Measurements from ENCODE around the gene NUAK1.
"Not testable (repeated sequence)": the region's sequence is repeated elsewhere in the genome, so short reads cannot be mapped to it uniquely, and the experiment has no call there.

Gene NUAK1

DNA sequence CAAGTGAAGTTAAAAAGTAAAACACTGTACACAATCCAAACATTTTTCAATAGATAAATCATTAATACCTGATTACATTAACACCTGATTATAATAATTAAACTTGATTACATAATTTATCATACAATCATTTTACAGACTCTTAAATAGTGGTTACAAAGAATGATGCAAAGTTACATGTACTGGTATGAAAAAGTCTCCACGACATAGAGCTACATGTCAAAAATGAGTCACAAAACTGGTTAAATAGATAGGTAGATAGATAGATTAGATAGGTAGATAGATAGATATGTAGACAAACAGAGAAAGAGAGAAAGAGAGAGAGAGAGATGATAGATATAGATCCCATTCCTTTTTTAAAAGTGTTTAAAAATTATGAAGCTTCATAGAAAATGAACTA lies 109.2 kb downstream of the NUAK1 start:
- Histone ChIP-seq H3K4me1 (ENCODE audit: control insufficient read depth, insufficient read depth, low read length) (peaks cover 7% of the 10 kb centered on the region), H3K27me3 (ENCODE audit: control insufficient read depth, insufficient read depth, low read length) (no peaks in the 10 kb centered on the region), H3K36me3 (ENCODE audit: control insufficient read depth, insufficient read depth, low read length) (no peaks in the 10 kb centered on the region), H3K9ac (ENCODE audit: low read depth, low read length) (no peak overlapping the region), H3K4me3 (ENCODE audit: low read depth, low read length) (no peak overlapping the region), H3K9me3 (ENCODE audit: control insufficient read depth, insufficient read depth, low read length) (no peaks in the 10 kb centered on the region)

DNA sequence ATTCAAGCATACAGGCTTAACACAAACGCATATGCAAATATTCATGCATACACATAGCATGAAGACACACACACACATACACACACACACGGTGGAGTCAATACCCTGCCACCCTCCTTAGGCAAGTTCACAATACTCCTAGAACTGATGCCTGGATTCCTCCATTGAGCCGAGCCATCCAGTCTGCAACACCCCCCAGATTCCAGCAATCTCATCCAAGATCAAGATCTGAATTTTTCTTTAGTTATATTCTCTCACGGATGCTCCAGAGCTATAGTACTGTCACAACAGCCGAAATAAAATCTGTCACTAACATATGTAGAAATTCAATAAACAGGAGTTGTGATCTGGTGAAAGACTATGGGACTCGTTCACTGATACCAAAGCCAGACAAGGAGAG lies 110.8 kb downstream of the NUAK1 start:
- no peaks in the 10 kb centered on the region for H3K27me3 ChIP-seq (ENCODE audit: control insufficient read depth, insufficient read depth, low read length)
- H3K4me1 ChIP-seq (ENCODE audit: control insufficient read depth, insufficient read depth, low read length), result peaks cover 7% of the 10 kb centered on the region
- no peak overlapping the region for H3K4me3 ChIP-seq (ENCODE audit: low read depth, low read length)
- no peaks in the 10 kb centered on the region for H3K9me3 ChIP-seq (ENCODE audit: control insufficient read depth, insufficient read depth, low read length)
- H3K9ac ChIP-seq (ENCODE audit: low read depth, low read length), result no peak overlapping the region
- H3K36me3 ChIP-seq (ENCODE audit: control insufficient read depth, insufficient read depth, low read length), result no peaks in the 10 kb centered on the region

DNA sequence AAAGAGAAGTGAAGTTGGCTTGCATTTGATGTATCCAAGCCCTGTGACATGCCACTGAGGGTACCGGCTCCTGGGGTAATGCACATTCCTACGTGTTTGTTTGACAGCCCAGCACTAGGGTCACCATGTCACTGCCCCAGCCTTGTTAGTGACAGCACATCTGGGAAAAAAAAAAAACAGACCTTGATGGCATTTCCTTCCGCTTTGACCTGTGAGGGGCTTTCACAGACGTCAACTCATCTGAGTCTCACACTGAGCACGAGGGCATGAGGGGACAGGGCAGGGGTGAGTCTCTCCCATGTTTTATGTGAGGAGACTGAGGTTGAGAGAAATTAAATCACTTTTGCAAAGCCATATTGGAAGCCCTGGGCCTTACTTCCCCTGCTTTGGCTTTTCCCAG lies 111.5 kb downstream of the NUAK1 start:
- no peak overlapping the region for H3K9ac ChIP-seq (ENCODE audit: low read depth, low read length)
- no peaks in the 10 kb centered on the region for H3K27me3 ChIP-seq (ENCODE audit: control insufficient read depth, insufficient read depth, low read length)
- no peaks in the 10 kb centered on the region for H3K36me3 ChIP-seq (ENCODE audit: control insufficient read depth, insufficient read depth, low read length)
- no peak overlapping the region for H3K4me3 ChIP-seq (ENCODE audit: low read depth, low read length)
- no peaks in the 10 kb centered on the region for H3K9me3 ChIP-seq (ENCODE audit: control insufficient read depth, insufficient read depth, low read length)
- H3K4me1 ChIP-seq (ENCODE audit: control insufficient read depth, insufficient read depth, low read length), result peaks cover 7% of the 10 kb centered on the region

DNA sequence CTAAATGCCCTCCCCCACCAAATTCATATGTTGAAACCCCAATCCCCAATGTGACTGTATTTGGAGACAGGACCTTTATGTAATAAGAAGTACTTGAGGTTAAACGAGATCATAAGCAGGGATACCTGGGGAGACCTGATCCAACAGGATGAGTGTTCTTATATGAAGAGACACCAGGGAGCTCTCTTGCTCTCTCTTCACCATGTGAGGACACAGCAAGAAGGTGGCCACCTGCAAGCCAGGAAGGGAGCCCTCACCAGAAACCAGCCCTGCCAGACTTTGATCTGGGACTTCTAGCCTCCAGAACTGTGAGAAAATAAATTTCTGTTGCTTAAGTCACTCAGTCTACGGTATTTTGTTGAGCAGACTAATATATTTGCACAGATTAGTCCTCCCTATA lies 113.6 kb downstream of the NUAK1 start:
- H3K9ac ChIP-seq (ENCODE audit: low read depth, low read length), result no peak overlapping the region
- no peak overlapping the region for H3K4me3 ChIP-seq (ENCODE audit: low read depth, low read length)
- no peaks in the 10 kb centered on the region for H3K9me3 ChIP-seq (ENCODE audit: control insufficient read depth, insufficient read depth, low read length)
- H3K4me1 ChIP-seq (ENCODE audit: control insufficient read depth, insufficient read depth, low read length), result no peaks in the 10 kb centered on the region
- no peaks in the 10 kb centered on the region for H3K27me3 ChIP-seq (ENCODE audit: control insufficient read depth, insufficient read depth, low read length)
- no peaks in the 10 kb centered on the region for H3K36me3 ChIP-seq (ENCODE audit: control insufficient read depth, insufficient read depth, low read length)

DNA sequence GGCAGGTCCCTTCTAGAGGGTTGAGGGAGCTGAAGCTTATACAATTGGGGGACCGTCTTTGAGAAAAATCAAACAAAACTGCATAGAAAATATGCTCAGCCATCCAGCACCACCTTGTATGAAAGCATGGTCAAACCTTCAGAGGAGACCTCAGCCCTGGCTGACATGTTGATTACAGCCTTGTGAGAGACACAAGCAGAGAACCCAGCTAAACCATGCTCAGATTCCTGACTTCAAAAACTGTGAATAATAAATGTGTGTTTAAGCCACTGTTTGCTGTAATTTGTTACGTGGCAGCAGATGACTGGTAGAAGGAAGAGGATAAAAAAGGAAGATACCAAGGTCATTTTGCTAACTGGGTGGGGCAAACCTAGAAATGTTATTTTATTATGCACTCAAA lies 115.7 kb downstream of the NUAK1 start:
- Histone ChIP-seq H3K4me3 (ENCODE audit: low read depth, low read length) (no peak overlapping the region), H3K36me3 (ENCODE audit: control insufficient read depth, insufficient read depth, low read length) (no peaks in the 10 kb centered on the region), H3K9me3 (ENCODE audit: control insufficient read depth, insufficient read depth, low read length) (peaks cover 12% of the 10 kb centered on the region), H3K4me1 (ENCODE audit: control insufficient read depth, insufficient read depth, low read length) (no peaks in the 10 kb centered on the region), H3K27me3 (ENCODE audit: control insufficient read depth, insufficient read depth, low read length) (no peaks in the 10 kb centered on the region), H3K9ac (ENCODE audit: low read depth, low read length) (no peak overlapping the region)

DNA sequence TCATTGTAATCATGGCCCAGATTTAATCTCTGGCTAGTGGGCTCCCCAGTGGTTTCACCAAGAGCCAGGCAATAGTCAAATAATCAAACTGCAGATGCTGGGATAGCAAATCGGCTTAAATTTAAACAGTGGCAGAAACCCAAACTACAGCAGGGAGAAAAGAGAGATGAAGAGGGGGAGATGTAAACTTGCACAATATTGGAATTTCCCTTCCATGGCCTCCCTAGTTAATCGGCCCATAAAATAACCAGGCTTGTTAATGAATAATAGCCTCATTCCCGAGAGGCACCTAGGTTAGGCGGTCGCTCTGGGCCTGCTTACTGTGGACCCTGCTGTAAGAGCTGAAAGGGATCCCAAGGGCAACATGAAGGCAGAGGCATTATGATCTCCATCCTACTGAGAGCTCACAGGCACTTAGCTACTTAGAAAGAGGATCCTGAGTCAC lies 116.2 kb downstream of the NUAK1 start:
- Histone ChIP-seq H3K9me3 (ENCODE audit: control insufficient read depth, insufficient read depth, low read length) (peaks cover 12% of the 10 kb centered on the region), H3K36me3 (ENCODE audit: control insufficient read depth, insufficient read depth, low read length) (no peaks in the 10 kb centered on the region), H3K4me1 (ENCODE audit: control insufficient read depth, insufficient read depth, low read length) (no peaks in the 10 kb centered on the region), H3K9ac (ENCODE audit: low read depth, low read length) (no peak overlapping the region), H3K4me3 (ENCODE audit: low read depth, low read length) (no peak overlapping the region), H3K27me3 (ENCODE audit: control insufficient read depth, insufficient read depth, low read length) (no peaks in the 10 kb centered on the region)

DNA sequence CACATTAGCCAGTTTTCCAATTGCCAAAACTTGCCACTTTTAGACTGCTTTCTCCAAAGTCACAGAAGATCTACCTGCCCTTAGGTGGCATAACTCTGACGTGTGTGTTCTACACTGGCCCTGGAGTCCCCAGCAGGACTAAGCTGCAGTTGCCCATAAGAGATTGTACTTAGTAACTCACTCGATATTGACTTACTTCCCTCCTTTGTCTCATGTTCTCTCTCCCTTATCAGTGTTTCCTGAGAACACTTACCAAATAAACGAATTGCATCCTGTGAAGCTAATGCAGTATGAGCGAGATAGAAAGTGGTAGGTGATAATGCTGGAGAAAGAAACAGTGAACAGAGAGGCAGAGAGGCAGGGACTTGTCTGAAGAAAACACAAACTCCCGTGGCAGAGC lies 117.2 kb downstream of the NUAK1 start:
- Histone ChIP-seq H3K4me1 (ENCODE audit: control insufficient read depth, insufficient read depth, low read length) (no peaks in the 10 kb centered on the region), H3K36me3 (ENCODE audit: control insufficient read depth, insufficient read depth, low read length) (no peaks in the 10 kb centered on the region), H3K9ac (ENCODE audit: low read depth, low read length) (no peak overlapping the region), H3K4me3 (ENCODE audit: low read depth, low read length) (no peak overlapping the region), H3K9me3 (ENCODE audit: control insufficient read depth, insufficient read depth, low read length) (peaks cover 12% of the 10 kb centered on the region), H3K27me3 (ENCODE audit: control insufficient read depth, insufficient read depth, low read length) (no peaks in the 10 kb centered on the region)

DNA sequence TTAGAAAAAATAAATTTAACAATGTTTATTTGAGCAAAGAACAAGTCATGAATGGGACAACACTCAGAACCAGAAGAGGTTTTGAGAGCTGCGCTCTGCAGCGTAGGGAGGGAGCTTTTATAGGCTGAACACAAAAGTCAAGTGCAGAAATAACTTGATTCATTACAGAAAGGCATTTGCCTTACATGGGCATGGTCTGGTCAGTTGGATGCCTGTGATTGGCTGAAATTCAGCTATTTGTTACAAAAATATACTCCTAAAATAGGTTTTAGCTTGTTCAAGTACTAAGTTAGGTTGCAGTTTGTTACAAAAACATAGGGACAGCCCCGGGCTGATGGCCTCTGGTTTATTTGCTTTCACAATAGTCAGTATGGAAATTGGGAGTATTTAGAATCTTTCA lies 118.0 kb downstream of the NUAK1 start:
- Histone ChIP-seq H3K4me3 (ENCODE audit: low read depth, low read length) (no peak overlapping the region), H3K27me3 (ENCODE audit: control insufficient read depth, insufficient read depth, low read length) (no peaks in the 10 kb centered on the region), H3K4me1 (ENCODE audit: control insufficient read depth, insufficient read depth, low read length) (no peaks in the 10 kb centered on the region), H3K36me3 (ENCODE audit: control insufficient read depth, insufficient read depth, low read length) (no peaks in the 10 kb centered on the region), H3K9me3 (ENCODE audit: control insufficient read depth, insufficient read depth, low read length) (peaks cover 12% of the 10 kb centered on the region), H3K9ac (ENCODE audit: low read depth, low read length) (no peak overlapping the region)

DNA sequence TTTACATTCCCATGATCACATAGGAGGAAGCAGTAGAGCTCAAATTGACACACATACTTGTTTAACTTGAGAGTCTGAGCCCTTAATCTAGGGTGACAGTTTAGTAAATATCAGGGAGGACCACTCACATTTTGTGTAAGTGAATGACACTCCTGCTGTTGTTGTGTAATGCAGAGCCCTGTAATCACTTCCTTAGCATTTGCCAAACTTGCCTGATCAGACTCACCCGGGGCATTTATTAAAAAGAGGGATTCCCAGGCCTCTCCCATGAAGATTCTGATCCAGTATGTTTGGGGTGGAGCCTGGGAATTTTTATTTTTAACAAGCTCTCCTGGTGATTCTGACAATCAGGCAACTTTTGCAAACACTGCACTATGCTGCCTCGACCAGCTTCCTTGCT lies 119.6 kb downstream of the NUAK1 start:
- Histone ChIP-seq H3K27me3 (ENCODE audit: control insufficient read depth, insufficient read depth, low read length) (no peaks in the 10 kb centered on the region), H3K9me3 (ENCODE audit: control insufficient read depth, insufficient read depth, low read length) (peaks cover 12% of the 10 kb centered on the region), H3K4me3 (ENCODE audit: low read depth, low read length) (no peak overlapping the region), H3K4me1 (ENCODE audit: control insufficient read depth, insufficient read depth, low read length) (no peaks in the 10 kb centered on the region), H3K9ac (ENCODE audit: low read depth, low read length) (no peak overlapping the region), H3K36me3 (ENCODE audit: control insufficient read depth, insufficient read depth, low read length) (no peaks in the 10 kb centered on the region)

DNA sequence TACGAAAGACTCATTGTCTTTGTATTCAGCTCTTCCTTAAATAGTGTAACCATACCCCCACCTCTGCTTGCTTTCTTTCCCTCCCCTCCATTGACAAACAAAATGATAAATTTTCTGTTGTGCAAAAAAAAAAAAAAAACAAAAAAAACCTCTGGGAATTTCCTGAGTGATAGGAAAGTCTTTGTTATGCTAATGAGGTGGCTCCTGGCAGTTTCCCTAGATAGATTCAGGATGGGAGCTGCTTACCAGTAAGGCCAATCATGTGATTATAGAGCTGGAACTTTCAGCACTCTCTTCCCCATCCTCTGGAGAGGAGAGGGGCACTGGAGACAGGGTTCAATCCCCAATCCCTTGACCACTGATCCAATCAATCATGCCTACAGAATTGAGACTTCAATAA lies 120.5 kb downstream of the NUAK1 start:
- Histone ChIP-seq H3K9ac (ENCODE audit: low read depth, low read length) (no peak overlapping the region), H3K4me1 (ENCODE audit: control insufficient read depth, insufficient read depth, low read length) (no peaks in the 10 kb centered on the region), H3K9me3 (ENCODE audit: control insufficient read depth, insufficient read depth, low read length) (peaks cover 12% of the 10 kb centered on the region), H3K4me3 (ENCODE audit: low read depth, low read length) (no peak overlapping the region), H3K36me3 (ENCODE audit: control insufficient read depth, insufficient read depth, low read length) (no peaks in the 10 kb centered on the region), H3K27me3 (ENCODE audit: control insufficient read depth, insufficient read depth, low read length) (no peaks in the 10 kb centered on the region)

DNA sequence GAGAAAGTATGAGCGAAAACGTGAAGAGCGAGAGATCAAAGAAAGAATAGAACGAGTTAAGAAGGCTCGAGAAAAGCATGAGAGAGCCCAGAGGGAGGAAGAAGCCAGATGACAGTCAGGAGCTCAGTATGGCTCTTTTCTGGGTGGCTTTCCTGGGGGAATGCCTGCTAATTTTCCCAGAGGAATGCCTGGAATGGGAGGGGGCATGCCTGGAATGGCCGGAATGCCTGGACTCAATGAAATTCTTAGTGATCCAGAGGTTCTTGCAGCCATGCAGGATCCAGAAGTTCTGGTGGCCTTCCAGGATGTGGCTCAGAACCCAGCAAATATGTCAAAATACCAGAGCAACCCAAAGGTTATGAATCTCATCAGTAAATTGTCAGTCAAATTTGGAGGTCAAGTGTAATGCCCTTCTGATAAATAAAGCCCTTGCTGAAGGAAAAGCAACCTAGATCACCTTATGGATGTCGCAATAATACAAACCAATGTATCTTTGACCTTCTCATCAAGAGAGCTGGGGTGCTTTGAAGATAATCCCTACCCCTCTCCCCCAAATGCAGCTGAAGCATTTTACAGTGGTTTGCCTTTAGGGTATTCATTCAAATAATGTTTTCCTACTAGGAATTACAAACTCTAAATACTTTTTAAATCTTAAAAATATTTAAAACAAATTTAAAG lies 122.0 kb downstream of the NUAK1 start:
- H3K4me1 ChIP-seq (ENCODE audit: control insufficient read depth, insufficient read depth, low read length), result not testable (repeated sequence)

DNA sequence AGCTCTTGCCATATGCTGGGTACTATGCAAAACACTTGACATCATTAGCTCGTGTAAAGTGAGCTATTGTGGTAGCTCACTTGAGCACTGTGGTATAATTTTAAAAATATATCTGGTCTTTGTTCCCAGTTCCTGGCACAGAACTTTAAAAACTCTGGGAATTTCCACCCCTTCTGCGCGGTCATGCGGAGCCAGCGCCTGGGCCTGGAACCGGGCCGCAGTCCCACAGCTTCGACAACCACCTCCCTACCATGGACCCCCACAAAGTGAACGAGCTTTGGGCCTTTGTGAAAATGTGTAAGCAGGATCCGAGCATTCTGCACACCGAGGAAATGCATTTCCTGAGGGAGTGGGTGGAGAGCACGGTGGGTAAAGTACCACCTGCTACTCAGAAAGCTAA lies 123.1 kb downstream of the NUAK1 start:
- peaks cover 12% of the 10 kb centered on the region for H3K9me3 ChIP-seq (ENCODE audit: control insufficient read depth, insufficient read depth, low read length)
- H3K4me1 ChIP-seq (ENCODE audit: control insufficient read depth, insufficient read depth, low read length), result no peaks in the 10 kb centered on the region
- H3K4me3 ChIP-seq (ENCODE audit: low read depth, low read length), result no peak overlapping the region
- H3K27me3 ChIP-seq (ENCODE audit: control insufficient read depth, insufficient read depth, low read length), result no peaks in the 10 kb centered on the region
- H3K9ac ChIP-seq (ENCODE audit: low read depth, low read length), result no peak overlapping the region
- H3K36me3 ChIP-seq (ENCODE audit: control insufficient read depth, insufficient read depth, low read length), result no peaks in the 10 kb centered on the region

More for the DNA sequence above, 122.0 kb downstream of the NUAK1 start:
- H3K27me3 ChIP-seq (ENCODE audit: control insufficient read depth, insufficient read depth, low read length); H3K4me3 ChIP-seq (ENCODE audit: low read depth, low read length); H3K9ac ChIP-seq (ENCODE audit: low read depth, low read length); H3K36me3 ChIP-seq (ENCODE audit: control insufficient read depth, insufficient read depth, low read length): not testable (repeated sequence)
- H3K9me3 ChIP-seq (ENCODE audit: control insufficient read depth, insufficient read depth, low read length), result peaks cover 12% of the 10 kb centered on the region

Data from iPS-15b (cell line).